Measurements from ENCODE around the gene FAM83G. TPM values are rescaled to one million over a fixed set of nuclear protein-coding genes. Genes with fewer than 3 reads are reported as not detected.

The FAM83G gene
- total RNA-seq, 3 donors from 2014 or later (not counting 1 experiment from before 2014, with no cell fraction given) = 3.8 to 6.5 (median 4.3) TPM

- H3K27ac ChIP-seq (ENCODE audit: low read length) = no peak overlapping the region
- no peaks in the 10 kb centered on the region for H3K27me3 ChIP-seq (ENCODE audit: control insufficient read depth, insufficient read depth, low read length)
- H3K36me3 ChIP-seq (ENCODE audit: control insufficient read depth, insufficient read depth, low read length) = no peaks in the 10 kb centered on the region
- ATAC-seq (no peak), DNase-seq (no peak)
- intact Hi-C loops (cut with micrococcal nuclease) = no loop called here
- TF ChIP-seq CTCF (IDR thresholded peaks at IDR 0.05) = no peak
- H3K4me1 ChIP-seq (ENCODE audit: control insufficient read depth, insufficient read depth, low read length) = no peaks in the 10 kb centered on the region
- Mint-ChIP-seq H3K9me3 (no peaks in the 10 kb centered on the region), H3K27ac (no peak overlapping the region), H3K4me3 (no peak overlapping the region), H3K27me3 (ENCODE audit: low read depth in 2 of 2) (peaks cover 0 to 16% of the 10 kb centered on the region in 2 donors), H3K4me1 (no peaks in the 10 kb centered on the region), H3K36me3 (no peaks in the 10 kb centered on the region)
- H3K4me3 ChIP-seq (ENCODE audit: low read length) = no peak overlapping the region
- WGBS (ENCODE audit: insufficient coverage) = 100% methylated on average over 1 of the region's 2 CpGs
- H3K9me3 ChIP-seq (ENCODE audit: control insufficient read depth, insufficient read depth, low read length) = no peaks in the 10 kb centered on the region
Observed at GRCh38 chr17:18938692-18939023, 65.9 kb downstream of the FAM83G start.

DNA sequence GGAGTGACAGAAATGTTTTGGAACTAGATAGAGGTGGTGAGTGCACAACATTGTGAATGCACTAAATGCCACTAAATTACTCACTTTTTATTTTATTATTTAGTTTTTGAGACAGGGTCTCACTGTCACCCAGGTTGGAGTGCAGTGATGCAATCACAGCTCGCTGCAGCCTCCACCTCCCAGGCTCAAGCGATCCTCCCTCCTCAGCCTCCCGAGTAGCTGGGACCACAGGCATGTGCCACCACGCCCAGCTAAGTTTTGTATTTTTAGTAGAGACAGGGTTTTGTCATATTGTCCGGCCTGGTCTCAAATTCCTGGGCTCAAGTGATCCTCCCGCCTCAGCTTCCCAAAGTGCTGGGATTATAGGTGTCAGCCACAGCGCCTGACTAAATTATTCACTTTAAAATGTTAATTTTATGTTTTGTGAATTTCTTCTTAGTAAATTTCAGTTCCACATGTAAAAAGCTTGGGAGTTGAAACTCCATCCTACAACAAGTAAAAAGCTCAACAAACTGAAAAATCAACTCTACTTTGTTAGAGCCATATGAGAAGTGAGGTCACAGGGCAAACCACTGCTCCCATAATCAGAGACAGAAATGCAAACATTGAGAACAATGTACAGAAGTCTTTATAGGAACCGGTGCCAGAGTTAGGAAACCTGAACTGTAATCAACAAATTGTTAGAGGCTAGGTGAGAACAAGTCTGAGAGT lies 66.4 kb downstream of the FAM83G start:
- Histone ChIP-seq H3K36me3 (ENCODE audit: control insufficient read depth, insufficient read depth, low read length) (no peaks in the 10 kb centered on the region), H3K27ac (ENCODE audit: low read length) (no peak overlapping the region), H3K27me3 (ENCODE audit: control insufficient read depth, insufficient read depth, low read length) (no peaks in the 10 kb centered on the region), H3K4me1 (ENCODE audit: control insufficient read depth, insufficient read depth, low read length) (no peaks in the 10 kb centered on the region), H3K9me3 (ENCODE audit: control insufficient read depth, insufficient read depth, low read length) (no peaks in the 10 kb centered on the region), H3K4me3 (ENCODE audit: low read length) (no peak overlapping the region)
- H3K36me3 Mint-ChIP-seq = no peaks in the 10 kb centered on the region
- intact Hi-C loops (cut with micrococcal nuclease) = no loop called here
- H3K27me3 Mint-ChIP-seq (ENCODE audit: low read depth in 2 of 2) = peaks cover 0 to 16% of the 10 kb centered on the region in 2 donors
- H3K27ac Mint-ChIP-seq = no peak overlapping the region
- ATAC-seq (no peak), DNase-seq (no peak)
- WGBS (ENCODE audit: insufficient coverage) = 95% methylated on average over 6 of the region's 8 CpGs
- no peak for TF ChIP-seq CTCF (IDR thresholded peaks at IDR 0.05)
- H3K4me1 Mint-ChIP-seq = peaks cover under 1 to 1% of the 10 kb centered on the region in 2 donors
- H3K4me3 Mint-ChIP-seq = no peak overlapping the region
- H3K9me3 Mint-ChIP-seq = no peaks in the 10 kb centered on the region

- H3K4me1 ChIP-seq (ENCODE audit: control insufficient read depth, insufficient read depth, low read length) = no peaks in the 10 kb centered on the region
- Mint-ChIP-seq H3K27me3 (ENCODE audit: low read depth in 2 of 2) (peaks cover 0 to 6% of the 10 kb centered on the region in 2 donors), H3K9me3 (no peaks in the 10 kb centered on the region), H3K36me3 (peaks cover 9% of the 10 kb centered on the region), H3K4me3 (no peak overlapping the region), H3K4me1 (peaks cover 11 to 12% of the 10 kb centered on the region in 2 donors), H3K27ac (peak overlapping the region; percentile 75 to 78)
- no peak for DNase-seq
- intact Hi-C loops (cut with micrococcal nuclease) = no loop called here
- WGBS (ENCODE audit: insufficient coverage) = 72% methylated on average over 14 of the region's 14 CpGs
- ATAC-seq = peak in 2 of 3 donors; percentile 46 to 51
- no peak overlapping the region for H3K27ac ChIP-seq (ENCODE audit: low read length)
- H3K36me3 ChIP-seq (ENCODE audit: control insufficient read depth, insufficient read depth, low read length) = peaks cover 20% of the 10 kb centered on the region
- H3K4me3 ChIP-seq (ENCODE audit: low read length) = no peak overlapping the region
- no peaks in the 10 kb centered on the region for H3K27me3 ChIP-seq (ENCODE audit: control insufficient read depth, insufficient read depth, low read length)
- no peak for TF ChIP-seq CTCF (IDR thresholded peaks at IDR 0.05)
- no peaks in the 10 kb centered on the region for H3K9me3 ChIP-seq (ENCODE audit: control insufficient read depth, insufficient read depth, low read length)
Observed at GRCh38 chr17:18933102-18934058, 71.2 kb downstream of the FAM83G start.

Data from natural killer cell (primary cell).